Fibroblast of lung (primary cell): ENCODE measurements around the gene FAP.

ENCODE experiments used
- CTCF ChIP-seq, 2 donors: IDR thresholded peaks in 1 of 2; conservative IDR thresholded peaks in 1 of 2; 1 replicate in 1 of 2; 2 replicates in 1 of 2; pipeline ENCODE4 v1.5.1; 2011 to 2012; ENCODE audit warnings: low read length in 2 of 2, control low read depth in 1 of 2, inconsistent platforms in 1 of 2, low read depth in 1 of 2, mild to moderate bottlenecking in 1 of 2
- EZH2 ChIP-seq: IDR thresholded peaks from 2 replicates; pipeline ENCODE4 v1.5.1; 2012; ENCODE audit warnings: low read length, control low read depth, mild to moderate bottlenecking; ENCODE audit errors: missing control alignments

- TF ChIP-seq CTCF (conservative IDR thresholded peaks at IDR 0.05 in 1 of 2, IDR thresholded peaks at IDR 0.05 in 1 of 2; ENCODE audit: low read depth in 1 of 2, low read length in 2 of 2) (no peak), EZH2 (no peak)
These were observed 10.0 kb downstream of the FAP start for GRCh38 chr2:162233197-162233596.
